Astrocyte of the spinal cord (primary cell): ENCODE measurements around the gene UNC5B.

ENCODE experiments used
- DNase-seq: peaks from one replicate; pipeline ENCODE4 v3.0.0; 2011; ENCODE audit warnings: low read depth, low spot score
- H3K4me3 ChIP-seq: 2 replicates; pipeline ENCODE4 v1.5.1; 2011; ENCODE audit warnings: low read depth, mild to moderate bottlenecking, low read length, moderate library complexity
- in situ Hi-C: cut with HindIII; loops from 2 replicates; pipeline ENCODE4 v1.10.0; 2017; ENCODE audit warnings: low sequenced_read_pairs
- TF ChIP-seq, protein P1 (sequence below): IDR thresholded peaks from 2 replicates; pipeline ENCODE4 v1.5.1; 2012; ENCODE audit warnings: low read depth, mild to moderate bottlenecking, low read length, inconsistent platforms

The UNC5B gene

DNA sequence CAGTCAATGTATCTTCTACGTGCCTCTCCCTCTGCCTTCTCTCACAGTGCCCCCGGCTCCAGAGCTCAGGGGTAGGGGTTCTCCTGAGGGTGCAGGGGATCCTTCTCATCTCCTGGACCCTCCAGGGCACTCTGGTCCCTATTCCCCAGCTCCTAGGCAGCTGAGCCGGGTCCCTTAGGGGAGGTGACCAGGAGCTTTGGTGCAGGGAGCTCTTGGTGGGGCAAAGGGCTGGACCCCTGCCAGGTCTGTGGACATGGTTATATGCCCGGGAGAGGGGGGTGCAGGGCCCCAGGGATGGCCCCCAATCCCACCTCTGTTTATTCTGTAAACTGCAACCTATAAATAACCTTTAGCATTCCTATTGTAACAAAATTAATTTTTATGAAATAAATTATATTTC is 90.1 kb downstream of the UNC5B start:
- no peak for DNase-seq
- in situ Hi-C loops, result no loop called here
- H3K4me3 ChIP-seq, result no peak overlapping the region
- TF ChIP-seq, protein P1, sequence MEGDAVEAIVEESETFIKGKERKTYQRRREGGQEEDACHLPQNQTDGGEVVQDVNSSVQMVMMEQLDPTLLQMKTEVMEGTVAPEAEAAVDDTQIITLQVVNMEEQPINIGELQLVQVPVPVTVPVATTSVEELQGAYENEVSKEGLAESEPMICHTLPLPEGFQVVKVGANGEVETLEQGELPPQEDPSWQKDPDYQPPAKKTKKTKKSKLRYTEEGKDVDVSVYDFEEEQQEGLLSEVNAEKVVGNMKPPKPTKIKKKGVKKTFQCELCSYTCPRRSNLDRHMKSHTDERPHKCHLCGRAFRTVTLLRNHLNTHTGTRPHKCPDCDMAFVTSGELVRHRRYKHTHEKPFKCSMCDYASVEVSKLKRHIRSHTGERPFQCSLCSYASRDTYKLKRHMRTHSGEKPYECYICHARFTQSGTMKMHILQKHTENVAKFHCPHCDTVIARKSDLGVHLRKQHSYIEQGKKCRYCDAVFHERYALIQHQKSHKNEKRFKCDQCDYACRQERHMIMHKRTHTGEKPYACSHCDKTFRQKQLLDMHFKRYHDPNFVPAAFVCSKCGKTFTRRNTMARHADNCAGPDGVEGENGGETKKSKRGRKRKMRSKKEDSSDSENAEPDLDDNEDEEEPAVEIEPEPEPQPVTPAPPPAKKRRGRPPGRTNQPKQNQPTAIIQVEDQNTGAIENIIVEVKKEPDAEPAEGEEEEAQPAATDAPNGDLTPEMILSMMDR, result no peak

DNA sequence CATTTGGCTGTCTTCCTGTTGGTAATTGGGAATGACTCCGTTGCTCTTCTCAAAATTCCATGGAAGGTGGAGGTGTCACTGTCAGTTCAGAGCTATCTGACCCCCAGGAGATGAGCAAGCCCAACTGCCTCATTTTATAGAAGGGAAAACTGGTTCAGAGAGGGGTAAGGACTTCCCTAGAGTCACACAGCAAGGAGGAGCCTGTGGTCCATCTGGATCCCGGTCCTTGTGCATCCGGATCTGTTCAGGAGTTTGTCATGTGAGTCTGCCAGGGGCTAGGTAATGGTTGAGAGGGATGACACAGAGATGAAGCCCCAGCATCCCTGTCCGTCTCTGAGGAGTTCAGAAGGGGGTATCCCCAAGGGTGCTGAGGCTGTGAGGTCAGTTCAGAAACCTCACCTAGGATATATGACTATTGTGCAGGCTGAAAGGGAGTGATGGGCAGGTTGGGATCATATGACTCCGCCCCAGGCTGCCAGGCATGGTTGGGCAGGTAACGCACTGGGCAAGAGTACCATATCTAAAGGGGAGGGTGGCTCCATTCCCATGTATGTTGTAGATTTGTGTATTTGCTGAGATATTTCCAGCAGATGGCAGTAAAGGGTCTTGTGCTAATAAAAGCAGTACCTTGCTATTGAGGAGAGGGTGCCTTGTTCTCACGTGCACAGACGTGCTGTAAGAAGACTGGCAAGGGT is 90.7 kb downstream of the UNC5B start:
- TF ChIP-seq, protein P1, result peak; percentile 58
- peak; percentile 56 for DNase-seq
- H3K4me3 ChIP-seq, result no peak overlapping the region
- in situ Hi-C loops, result no loop called here

DNA sequence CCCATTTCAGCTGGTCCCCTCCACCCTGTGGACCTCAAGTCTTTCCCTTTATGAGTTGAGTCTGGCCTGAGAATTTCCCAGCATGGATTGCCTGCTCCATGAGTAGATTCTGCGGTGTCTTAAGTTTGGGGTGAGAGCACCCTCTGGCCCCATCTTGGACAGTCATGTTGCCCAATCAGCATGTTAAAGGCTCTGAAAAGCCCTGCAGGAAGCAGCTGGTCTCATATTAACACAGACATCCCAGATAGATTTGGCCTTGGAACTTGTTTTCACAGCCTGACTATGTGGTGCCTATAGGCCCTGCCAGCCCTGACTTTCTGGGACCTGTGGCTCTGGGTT is 91.2 kb downstream of the UNC5B start:
- no peak overlapping the region for H3K4me3 ChIP-seq
- in situ Hi-C loops, result no loop called here
- no peak for DNase-seq
- TF ChIP-seq, protein P1, result no peak

DNA sequence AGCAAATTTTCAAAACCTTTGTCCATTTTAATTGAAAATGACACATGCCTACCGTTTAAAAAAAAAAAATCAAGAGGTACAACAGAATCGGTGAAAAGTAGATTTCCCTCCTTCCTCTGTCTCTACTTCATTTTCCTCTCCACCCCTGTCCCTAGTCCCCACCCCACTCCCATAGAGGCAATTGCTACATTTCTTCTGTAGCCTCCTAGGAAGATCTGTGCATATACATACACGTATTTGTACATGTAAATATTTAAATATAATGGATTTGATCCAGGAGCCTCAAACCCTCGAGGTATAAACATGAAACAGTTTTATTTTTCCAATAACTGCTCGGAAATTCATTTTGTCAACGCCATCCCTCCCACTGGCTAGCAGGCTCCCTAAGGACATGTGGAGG is 92.5 kb downstream of the UNC5B start:
- no peak for DNase-seq
- TF ChIP-seq, protein P1, result no peak

DNA sequence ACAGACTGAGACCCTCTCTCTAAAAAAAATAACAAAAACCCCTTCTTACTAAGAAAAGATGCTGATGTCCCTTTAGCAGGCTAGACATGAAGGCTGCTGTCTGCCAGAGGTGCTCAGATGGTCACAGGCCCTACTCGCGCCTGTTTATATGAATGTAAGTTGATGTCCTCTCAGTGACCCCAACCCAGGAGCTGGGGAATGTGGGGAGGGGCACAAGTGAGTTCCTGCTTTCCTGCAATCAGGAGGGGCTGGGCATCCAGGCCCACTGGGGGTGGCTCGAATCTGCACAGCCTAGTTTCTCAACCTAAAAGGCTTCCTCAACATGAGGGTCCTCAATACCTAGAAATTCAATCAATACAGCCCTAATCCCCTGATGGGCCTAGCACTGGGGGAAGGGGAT is 94.6 kb downstream of the UNC5B start:
- no peak overlapping the region for H3K4me3 ChIP-seq
- in situ Hi-C loops, result no loop called here
- TF ChIP-seq, protein P1, result no peak
- DNase-seq, result no peak

More for the DNA sequence above, 92.5 kb downstream of the UNC5B start:
- no peak overlapping the region for H3K4me3 ChIP-seq
- in situ Hi-C loops, result no loop called here

DNA sequence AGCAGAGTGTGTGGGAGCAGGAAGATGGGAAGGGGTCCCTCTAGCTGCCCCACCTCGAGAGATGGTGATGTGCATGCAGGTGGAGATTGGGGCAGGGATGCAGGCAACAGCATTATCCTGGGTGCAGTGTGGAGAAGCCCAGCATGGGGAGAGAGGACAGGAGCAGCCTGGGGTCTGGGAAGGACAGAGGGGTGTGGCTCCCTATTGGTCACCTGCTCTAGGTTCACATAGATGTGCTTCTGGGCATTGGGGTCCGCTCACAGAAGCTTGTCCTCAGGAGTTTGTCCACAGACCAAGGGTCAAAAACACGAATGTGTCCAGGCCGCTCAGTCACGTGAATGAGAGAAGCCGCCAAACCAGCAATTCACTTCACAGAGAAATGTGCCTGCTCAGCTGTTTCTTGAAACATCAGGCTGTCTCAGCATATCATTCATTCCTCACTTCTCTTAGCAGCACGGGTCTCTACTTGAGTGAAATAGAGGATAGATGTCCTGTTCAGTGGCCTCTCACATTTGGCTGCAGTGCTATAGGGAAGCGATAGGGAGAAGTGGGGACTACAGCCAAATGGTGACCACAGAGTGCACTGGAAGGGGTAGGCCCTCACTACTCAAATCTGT is 95.2 kb downstream of the UNC5B start:
- DNase-seq, result no peak
- no peak overlapping the region for H3K4me3 ChIP-seq
- TF ChIP-seq, protein P1, result no peak
- in situ Hi-C loops, result no loop called here
